ENCODE measurements around the gene DPEP3. TPM values are rescaled to one million over a fixed set of nuclear protein-coding genes. Genes with fewer than 3 reads are reported as not detected.
A peak's percentile ranks its signal among the peaks of the same experiment; 100 is the strongest.

DPEP3 gene
- total and polyA plus RNA-seq, 2 donors (not counting 1 experiment from before 2014, with no cell fraction given) = 1.9 to 2.0 TPM

DNA sequence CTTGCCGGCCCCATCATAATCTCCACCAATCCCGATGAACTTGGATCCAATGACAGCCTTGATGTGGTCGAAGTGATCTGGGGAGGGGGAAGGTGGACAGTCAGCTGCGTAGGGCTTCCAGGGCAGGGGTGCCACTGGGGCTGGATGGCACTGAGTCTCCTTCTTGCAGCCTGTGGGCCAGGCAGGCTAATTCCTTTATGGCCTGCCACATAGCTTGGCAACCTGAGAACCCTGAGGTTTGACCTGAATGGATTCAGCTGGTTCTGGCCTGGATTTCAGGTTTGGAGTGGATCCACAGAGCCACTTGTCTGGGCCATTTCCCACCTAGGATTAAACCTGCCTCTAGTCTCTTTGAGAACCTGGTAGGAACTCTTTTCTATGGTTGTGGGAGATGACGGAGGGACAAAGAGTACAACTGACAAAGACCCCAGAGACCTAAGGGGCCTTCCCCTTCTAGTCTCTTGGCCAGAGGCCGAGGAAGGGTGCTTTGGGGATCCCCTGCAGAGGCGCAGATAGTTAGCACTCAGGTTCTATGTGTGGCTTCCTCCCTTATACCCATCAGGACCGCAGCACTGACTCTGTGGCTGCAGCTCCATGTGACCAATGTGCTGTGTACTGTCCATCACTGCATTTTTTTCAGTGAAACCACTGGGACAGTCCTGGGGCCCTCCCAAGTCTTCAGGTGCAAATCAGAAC is 9.2 kb upstream of the DPEP3 start:
- ATAC-seq (ENCODE audit: low read depth) = no peak
- no peak for DNase-seq
- H3K27ac Mint-ChIP-seq = peak overlapping the region; percentile 74
- H3K4me3 Mint-ChIP-seq = no peak overlapping the region
- ChIA-PET POLR2A (interaction anchor here (0.5 to 1.9 kb wide), 2 partner anchors 9 to 52 kb away, joined by 5 read pairs; partner anchors contain the start of gene DPEP2), CTCF (interaction anchor here (1.1 to 28.7 kb wide), 3 partner anchors 10 to 104 kb away, joined by 3 to 320 read pairs (median 4); partner anchors contain the start of gene DPEP2)
- H3K4me1 Mint-ChIP-seq = peaks cover 55% of the 10 kb centered on the region
- intact Hi-C loops (cut with micrococcal nuclease) = loop anchor here (5.0 kb wide), 2 partner anchors 97 to 472 kb away; partner anchors contain the start of gene PSKH1
- no peaks in the 10 kb centered on the region for H3K27me3 Mint-ChIP-seq
- H4K20me1 ChIP-seq (ENCODE audit: control insufficient read depth, insufficient read depth, low read length, poor library complexity, severe bottlenecking) = peaks cover 10% of the 10 kb centered on the region
- WGBS (ENCODE audit: insufficient coverage) = 79% methylated on average over 5 of the region's 8 CpGs
- TF ChIP-seq EZH2 (IDR thresholded peaks at IDR 0.05; ENCODE audit: borderline replicate concordance, insufficient read depth, low read depth, low read length, poor library complexity, severe bottlenecking) = no peak
- TF ChIP-seq, protein P1, sequence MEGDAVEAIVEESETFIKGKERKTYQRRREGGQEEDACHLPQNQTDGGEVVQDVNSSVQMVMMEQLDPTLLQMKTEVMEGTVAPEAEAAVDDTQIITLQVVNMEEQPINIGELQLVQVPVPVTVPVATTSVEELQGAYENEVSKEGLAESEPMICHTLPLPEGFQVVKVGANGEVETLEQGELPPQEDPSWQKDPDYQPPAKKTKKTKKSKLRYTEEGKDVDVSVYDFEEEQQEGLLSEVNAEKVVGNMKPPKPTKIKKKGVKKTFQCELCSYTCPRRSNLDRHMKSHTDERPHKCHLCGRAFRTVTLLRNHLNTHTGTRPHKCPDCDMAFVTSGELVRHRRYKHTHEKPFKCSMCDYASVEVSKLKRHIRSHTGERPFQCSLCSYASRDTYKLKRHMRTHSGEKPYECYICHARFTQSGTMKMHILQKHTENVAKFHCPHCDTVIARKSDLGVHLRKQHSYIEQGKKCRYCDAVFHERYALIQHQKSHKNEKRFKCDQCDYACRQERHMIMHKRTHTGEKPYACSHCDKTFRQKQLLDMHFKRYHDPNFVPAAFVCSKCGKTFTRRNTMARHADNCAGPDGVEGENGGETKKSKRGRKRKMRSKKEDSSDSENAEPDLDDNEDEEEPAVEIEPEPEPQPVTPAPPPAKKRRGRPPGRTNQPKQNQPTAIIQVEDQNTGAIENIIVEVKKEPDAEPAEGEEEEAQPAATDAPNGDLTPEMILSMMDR (IDR thresholded peaks at IDR 0.05) = no peak
- no peak overlapping the region for H3K4me2 ChIP-seq (replicated peaks; ENCODE audit: low read depth, low read length, poor library complexity, severe bottlenecking)
- no peaks in the 10 kb centered on the region for H3K27me3 ChIP-seq (replicated peaks in 1 of 4; ENCODE audit: control extremely low read depth in 1 of 4, control insufficient read depth in 3 of 4, insufficient read depth in 4 of 4, low read length in 3 of 4)
- H2AFZ ChIP-seq (ENCODE audit: insufficient read depth, low read depth, low read length, poor library complexity, severe bottlenecking) = no peak overlapping the region
- no peak overlapping the region for H3K4me3 ChIP-seq (ENCODE audit: control extremely low read depth in 1 of 5, extremely low read depth in 1 of 5, insufficient read depth in 1 of 5, low read depth in 2 of 5, low read length in 4 of 5)
- H3K9me3 Mint-ChIP-seq (ENCODE audit: insufficient read depth) = no peaks in the 10 kb centered on the region
- H3K9ac ChIP-seq (ENCODE audit: low read length) = no peak overlapping the region
- peaks cover 31% of the 10 kb centered on the region for H3K79me2 ChIP-seq (ENCODE audit: control insufficient read depth, insufficient read depth, low read length)
- peaks cover 0 to 16% of the 10 kb centered on the region in 2 experiments for H3K36me3 ChIP-seq (replicated peaks in 1 of 2; ENCODE audit: control extremely low read depth in 1 of 2, control insufficient read depth in 1 of 2, extremely low read depth in 1 of 2, insufficient read depth in 2 of 2, low read length in 1 of 2)
- H3K9me3 ChIP-seq (ENCODE audit: control extremely low read depth in 1 of 3, control insufficient read depth in 2 of 3, insufficient read depth in 1 of 3, low read length in 2 of 3) = no peaks in the 10 kb centered on the region
- peaks cover 26 to 38% of the 10 kb centered on the region in 2 donors for H3K4me1 ChIP-seq (ENCODE audit: control insufficient read depth in 2 of 2, insufficient read depth in 2 of 2, low read length in 2 of 2)
- H3K27ac ChIP-seq (ENCODE audit: low read length in 2 of 2) = peak overlapping the region in 1 of 2 donors; percentile 43

DNA sequence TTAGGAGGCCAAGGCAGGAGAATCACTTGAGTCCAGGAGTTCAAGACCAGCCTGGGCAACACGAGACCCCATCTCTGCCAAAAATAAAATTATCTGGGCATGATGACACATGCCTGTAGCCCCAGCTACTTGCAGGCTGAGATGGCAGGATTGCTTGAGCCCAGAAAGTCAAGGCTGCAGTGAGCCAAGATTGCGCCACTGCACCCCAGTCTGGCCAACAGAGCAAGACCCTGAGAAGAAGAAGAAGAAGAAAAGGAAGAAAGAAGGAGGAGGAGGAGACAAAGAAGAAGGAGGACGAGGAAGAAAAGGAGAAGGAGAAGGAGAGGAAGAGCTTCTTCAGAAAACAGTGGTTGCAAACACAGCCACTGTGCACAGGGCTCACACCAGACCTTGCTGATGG is 8.4 kb upstream of the DPEP3 start:
- H3K4me3 Mint-ChIP-seq = no peak overlapping the region
- no peak overlapping the region for H2AFZ ChIP-seq (ENCODE audit: insufficient read depth, low read depth, low read length, poor library complexity, severe bottlenecking)

More for the DNA sequence above, 8.4 kb upstream of the DPEP3 start:
- TF ChIP-seq EZH2 (IDR thresholded peaks at IDR 0.05; ENCODE audit: borderline replicate concordance, insufficient read depth, low read depth, low read length, poor library complexity, severe bottlenecking) = no peak
- TF ChIP-seq, protein P1 (IDR thresholded peaks at IDR 0.05) = no peak
- CTCF ChIA-PET = interaction anchor here (1.1 to 28.7 kb wide), 3 partner anchors 11 to 103 kb away, joined by 3 to 320 read pairs (median 4); partner anchors contain the start of gene DPEP2
- Mint-ChIP-seq H3K9me3 (ENCODE audit: insufficient read depth) (no peaks in the 10 kb centered on the region), H3K4me1 (peaks cover 59% of the 10 kb centered on the region), H3K27ac (peak overlapping the region; percentile 51), H3K27me3 (no peaks in the 10 kb centered on the region)
- 93% methylated on average over 3 of the region's 3 CpGs for WGBS (ENCODE audit: insufficient coverage)
- intact Hi-C loops (cut with micrococcal nuclease) = no loop called here
- Histone ChIP-seq H3K9ac (ENCODE audit: low read length) (no peak overlapping the region), H3K9me3 (ENCODE audit: control extremely low read depth in 1 of 3, control insufficient read depth in 2 of 3, insufficient read depth in 1 of 3, low read length in 2 of 3) (no peaks in the 10 kb centered on the region), H3K4me1 (ENCODE audit: control insufficient read depth in 2 of 2, insufficient read depth in 2 of 2, low read length in 2 of 2) (peaks cover 29 to 39% of the 10 kb centered on the region in 2 donors), H3K27me3 (replicated peaks in 1 of 4; ENCODE audit: control extremely low read depth in 1 of 4, control insufficient read depth in 3 of 4, insufficient read depth in 4 of 4, low read length in 3 of 4) (no peaks in the 10 kb centered on the region), H3K27ac (ENCODE audit: low read length in 2 of 2) (peak overlapping the region in 1 of 2 donors; percentile 43), H3K4me2 (replicated peaks; ENCODE audit: low read depth, low read length, poor library complexity, severe bottlenecking) (no peak overlapping the region), H4K20me1 (ENCODE audit: control insufficient read depth, insufficient read depth, low read length, poor library complexity, severe bottlenecking) (peaks cover 10% of the 10 kb centered on the region), H3K4me3 (ENCODE audit: control extremely low read depth in 1 of 5, extremely low read depth in 1 of 5, insufficient read depth in 1 of 5, low read depth in 2 of 5, low read length in 4 of 5) (no peak overlapping the region), H3K79me2 (ENCODE audit: control insufficient read depth, insufficient read depth, low read length) (peaks cover 32% of the 10 kb centered on the region), H3K36me3 (replicated peaks in 1 of 2; ENCODE audit: control extremely low read depth in 1 of 2, control insufficient read depth in 1 of 2, extremely low read depth in 1 of 2, insufficient read depth in 2 of 2, low read length in 1 of 2) (peaks cover 0 to 16% of the 10 kb centered on the region in 2 experiments)
- POLR2A ChIA-PET = interaction anchor here (0.5 to 1.9 kb wide), 3 partner anchors 10 to 53 kb away, joined by 3 to 5 read pairs (median 5); partner anchors contain the start of gene DPEP2
- no peak for DNase-seq
- ATAC-seq (ENCODE audit: low read depth) = no peak
